HFFc6 (cell line): ENCODE data around the gene BTBD17. TPM values are rescaled to one million over a fixed set of nuclear protein-coding genes. Genes with fewer than 3 reads are reported as not detected.

Experiments used
- DNase-seq: peaks from one replicate; pipeline ENCODE4 v3.0.0-alpha.2; 2018
- H3K27ac Mint-ChIP-seq: 2 replicates; pipeline ENCODE4 v1.8.0; 2020; ENCODE audit warnings: mild to moderate bottlenecking, mixed read lengths
- H3K27me3 Mint-ChIP-seq: 2 replicates; pipeline ENCODE4 v1.8.0; 2021; ENCODE audit warnings: mild to moderate bottlenecking, moderate library complexity, mixed read lengths; ENCODE audit not compliant: insufficient read depth
- H3K36me3 Mint-ChIP-seq: 2 replicates; pipeline ENCODE4 v1.8.0; 2021; ENCODE audit warnings: low read depth, mixed read lengths
- H3K4me1 Mint-ChIP-seq: 2 replicates; pipeline ENCODE4 v1.8.0; 2020; ENCODE audit warnings: low read depth, mixed read lengths
- H3K4me3 Mint-ChIP-seq: 2 replicates; pipeline ENCODE4 v1.8.0; 2020; ENCODE audit warnings: mild to moderate bottlenecking, moderate library complexity, mixed read lengths
- H3K9me3 Mint-ChIP-seq: 2 replicates; pipeline ENCODE4 v1.8.0; 2020; ENCODE audit warnings: mild to moderate bottlenecking, mixed read lengths
- CTCF ChIP-seq: fragments of 200-600 bp; sonication (generic); IDR thresholded peaks from 2 replicates; pipeline ENCODE4 v1.5.0; 2021; ENCODE audit warnings: antibody characterized with exemption, mild to moderate bottlenecking
- total RNA-seq, 6 experiments: library from RNA; stranded (reverse); fragmentation: NEBNext Ultra II Directional; extraction: Animal tissue kit (Norgen Biotek cat#: 25700); gene quantifications; 2 replicates in 1 of 6; 3 replicates in 5 of 6; pipeline ENCODE4 v1.2.3, GENCODE V29; 2021

BTBD17 gene
- total RNA-seq, 6 experiments from 2014 or later, result not detected

DNA sequence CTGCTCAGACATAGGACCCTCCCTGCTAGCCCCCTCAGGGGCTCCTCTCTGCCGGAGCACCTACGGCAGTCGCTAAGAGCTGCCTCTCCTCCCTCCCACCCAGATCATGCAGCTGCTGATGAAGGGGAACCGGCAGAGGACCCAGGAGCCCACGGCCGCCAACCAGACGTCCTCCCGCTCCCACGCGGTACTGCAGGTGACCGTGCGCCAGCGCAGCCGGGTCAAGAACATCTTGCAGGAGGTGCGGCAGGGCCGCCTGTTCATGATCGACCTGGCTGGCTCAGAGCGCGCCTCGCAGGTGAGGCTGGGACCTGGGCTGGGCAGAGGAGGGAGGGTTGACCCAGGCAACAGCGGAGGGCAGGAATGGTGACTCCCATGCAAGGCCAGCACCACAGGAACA is 17.0 kb downstream of the BTBD17 start:
- Mint-ChIP-seq H3K4me3 (no peak overlapping the region), H3K9me3 (peaks cover 27% of the 10 kb centered on the region), H3K27me3 (no peaks in the 10 kb centered on the region; the same call in 1 of the 2 replicates), H3K27ac (no peak overlapping the region), H3K4me1 (no peaks in the 10 kb centered on the region), H3K36me3 (no peaks in the 10 kb centered on the region)
- no peak for DNase-seq
- no peak for TF ChIP-seq CTCF

DNA sequence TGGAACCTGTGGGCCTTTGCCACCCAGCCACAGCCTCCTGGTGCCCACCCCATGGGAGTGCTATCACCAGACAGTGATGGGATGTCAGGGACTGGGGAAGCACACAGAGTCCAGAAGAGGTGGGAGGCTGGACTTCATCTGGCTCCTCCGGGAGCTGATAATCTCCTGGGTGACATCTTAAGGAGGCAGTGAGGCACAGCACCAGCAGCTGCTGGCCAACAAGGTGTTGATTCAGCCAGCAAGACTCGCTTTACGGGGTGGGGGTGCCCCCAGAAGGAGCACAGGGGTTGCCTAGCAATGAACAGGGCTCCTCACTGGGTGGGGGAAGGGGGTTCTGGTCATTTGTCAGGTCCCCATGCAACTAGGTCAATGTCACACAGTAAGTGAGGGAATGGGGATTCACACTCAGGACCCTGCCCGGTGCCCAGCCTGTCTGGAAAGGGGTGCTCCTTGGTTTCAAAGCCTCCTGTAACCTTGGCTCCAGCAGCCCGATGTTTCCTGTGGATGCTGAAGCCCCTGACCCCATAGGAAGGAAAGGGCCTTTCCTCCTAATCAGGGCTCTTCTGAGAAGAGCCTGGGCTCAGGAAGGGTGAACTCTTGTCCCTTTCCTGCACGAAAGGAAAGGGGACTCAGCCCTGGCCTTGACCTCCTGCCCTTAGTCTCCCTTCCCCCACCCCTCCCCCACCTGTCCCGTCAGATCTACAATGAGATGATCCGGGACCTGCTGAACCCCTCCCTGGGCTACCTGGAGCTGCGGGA is 18.0 kb downstream of the BTBD17 start:
- no peak for TF ChIP-seq CTCF
- peaks cover 26% of the 10 kb centered on the region for H3K9me3 Mint-ChIP-seq
- no peaks in the 10 kb centered on the region for H3K4me1 Mint-ChIP-seq
- no peaks in the 10 kb centered on the region; the same call in none of the 2 replicates for H3K27me3 Mint-ChIP-seq
- H3K36me3 Mint-ChIP-seq, result no peaks in the 10 kb centered on the region
- DNase-seq, result no peak
- no peak overlapping the region for H3K4me3 Mint-ChIP-seq
- H3K27ac Mint-ChIP-seq, result no peak overlapping the region

DNA sequence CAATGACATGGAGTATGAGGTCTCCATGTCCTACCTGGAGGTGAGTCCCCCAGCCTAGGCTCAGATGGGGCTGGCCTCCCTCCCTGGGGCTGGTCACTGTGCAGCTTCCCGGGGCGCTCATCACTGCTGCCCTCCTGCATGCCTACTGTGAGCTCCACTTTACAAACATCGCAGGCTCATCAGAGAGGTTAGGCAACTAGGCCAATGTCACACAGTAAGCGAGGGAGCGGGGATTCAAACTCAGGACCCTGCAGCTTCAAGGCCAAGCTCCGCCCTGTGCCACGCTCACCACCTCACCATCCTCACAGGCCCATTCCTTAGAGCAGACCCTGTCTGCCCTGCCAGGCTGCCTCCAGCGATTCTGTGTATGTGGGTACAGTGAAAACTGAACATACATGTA is 18.5 kb downstream of the BTBD17 start:
- DNase-seq, result no peak
- Mint-ChIP-seq H3K4me3 (no peak overlapping the region), H3K27me3 (no peaks in the 10 kb centered on the region; the same call in none of the 2 replicates), H3K4me1 (no peaks in the 10 kb centered on the region), H3K36me3 (no peaks in the 10 kb centered on the region), H3K27ac (no peak overlapping the region), H3K9me3 (peaks cover 20% of the 10 kb centered on the region)
- TF ChIP-seq CTCF, result no peak

DNA sequence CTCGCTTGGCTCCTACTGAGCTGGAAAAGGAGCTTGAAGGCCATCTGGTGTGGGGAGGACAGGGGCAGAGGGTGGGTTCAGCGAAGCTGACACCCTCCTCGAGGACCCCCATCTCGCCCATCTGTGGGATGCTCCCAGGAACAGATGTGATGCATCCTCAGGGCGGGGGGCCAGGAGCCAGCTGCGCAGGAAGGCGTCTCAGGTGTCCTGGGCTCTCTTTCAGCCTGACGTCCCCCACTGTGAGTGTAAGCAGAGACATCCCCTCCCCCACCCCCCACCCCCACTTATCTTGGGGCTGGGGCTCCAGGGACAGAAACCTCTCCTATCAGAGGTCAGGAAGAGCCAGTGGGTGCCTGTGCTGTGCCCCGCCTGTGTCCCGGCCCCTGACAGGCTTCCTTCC is 19.4 kb downstream of the BTBD17 start:
- no peaks in the 10 kb centered on the region for H3K4me1 Mint-ChIP-seq
- TF ChIP-seq CTCF, result no peak
- H3K9me3 Mint-ChIP-seq, result peaks cover 25% of the 10 kb centered on the region
- no peaks in the 10 kb centered on the region; the same call in none of the 2 replicates for H3K27me3 Mint-ChIP-seq
- no peak overlapping the region for H3K4me3 Mint-ChIP-seq
- H3K27ac Mint-ChIP-seq, result no peak overlapping the region
- no peaks in the 10 kb centered on the region for H3K36me3 Mint-ChIP-seq
- no peak for DNase-seq

GRCh38 chr17:74340470-74341023 is 21.1 kb downstream of the BTBD17 start:
- Mint-ChIP-seq H3K9me3 (peaks cover 32% of the 10 kb centered on the region), H3K4me3 (no peak overlapping the region), H3K27me3 (peaks cover 4% of the 10 kb centered on the region), H3K27ac (no peak overlapping the region), H3K4me1 (no peaks in the 10 kb centered on the region), H3K36me3 (no peaks in the 10 kb centered on the region)
- DNase-seq, result no peak
- no peak for TF ChIP-seq CTCF
